Retinal pigment epithelial cell (primary cell): ENCODE data around the gene TBX1.

Experiments
- DNase-seq: peaks from one replicate; pipeline ENCODE4 v3.0.0-alpha.2; 2010; ENCODE audit warnings: low read depth
- H3K4me3 ChIP-seq: 2 replicates; pipeline ENCODE4 v1.5.1; 2011; ENCODE audit warnings: mild to moderate bottlenecking, low read length, control low read depth, moderate library complexity
- TF ChIP-seq, protein P1 (sequence below): conservative IDR thresholded peaks from 2 replicates; pipeline ENCODE4 v1.5.1; 2011; ENCODE audit warnings: low read depth, low read length, control low read depth, inconsistent platforms

The TBX1 gene

DNA sequence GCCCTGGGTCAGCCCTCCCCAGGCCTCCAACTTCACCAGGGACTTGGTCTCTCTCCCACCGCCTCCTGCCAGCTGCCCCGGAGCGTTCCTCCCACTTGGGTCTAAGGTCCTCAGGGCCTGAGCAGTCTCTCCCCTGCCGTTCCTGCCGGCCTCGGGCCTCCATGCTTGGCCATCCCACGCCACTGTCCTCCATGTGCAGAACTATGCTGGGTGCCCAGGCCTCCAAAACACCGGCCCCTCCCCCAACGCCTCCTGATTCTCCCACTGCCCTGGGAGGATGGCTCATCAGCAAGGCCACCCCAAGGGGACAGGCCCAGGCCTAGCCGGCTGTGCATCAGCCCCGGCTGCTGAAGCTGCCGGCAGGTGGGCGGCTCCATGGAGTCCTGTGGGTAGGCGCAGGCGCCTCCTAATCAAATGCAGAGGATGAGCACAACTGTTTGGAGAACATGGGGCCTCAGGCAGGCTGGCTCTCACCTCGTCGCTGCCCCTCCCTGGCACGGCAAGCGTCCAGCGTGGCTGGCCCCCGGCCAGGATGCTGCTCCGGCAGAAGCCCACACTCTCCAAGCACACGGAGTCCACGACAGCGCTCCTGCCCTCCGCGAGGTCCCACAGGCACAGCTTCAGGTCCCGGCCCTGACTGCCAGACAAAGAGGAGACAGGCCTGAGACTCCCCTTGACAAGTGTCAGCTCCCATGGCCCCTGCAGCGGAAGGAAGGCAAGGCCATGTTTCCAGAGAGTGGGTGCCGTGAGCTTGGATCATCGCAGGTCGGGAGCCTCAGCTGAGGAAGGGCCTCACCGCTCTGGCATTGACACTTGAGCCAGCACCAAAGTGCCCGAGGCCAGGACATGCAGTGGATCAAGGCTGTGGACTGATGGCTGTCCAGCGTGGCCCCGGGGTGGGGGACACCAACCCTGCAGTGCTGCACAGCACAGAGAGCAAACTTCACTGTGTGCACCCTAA lies 51.5 kb downstream of the TBX1 start:
- TF ChIP-seq, protein P1, sequence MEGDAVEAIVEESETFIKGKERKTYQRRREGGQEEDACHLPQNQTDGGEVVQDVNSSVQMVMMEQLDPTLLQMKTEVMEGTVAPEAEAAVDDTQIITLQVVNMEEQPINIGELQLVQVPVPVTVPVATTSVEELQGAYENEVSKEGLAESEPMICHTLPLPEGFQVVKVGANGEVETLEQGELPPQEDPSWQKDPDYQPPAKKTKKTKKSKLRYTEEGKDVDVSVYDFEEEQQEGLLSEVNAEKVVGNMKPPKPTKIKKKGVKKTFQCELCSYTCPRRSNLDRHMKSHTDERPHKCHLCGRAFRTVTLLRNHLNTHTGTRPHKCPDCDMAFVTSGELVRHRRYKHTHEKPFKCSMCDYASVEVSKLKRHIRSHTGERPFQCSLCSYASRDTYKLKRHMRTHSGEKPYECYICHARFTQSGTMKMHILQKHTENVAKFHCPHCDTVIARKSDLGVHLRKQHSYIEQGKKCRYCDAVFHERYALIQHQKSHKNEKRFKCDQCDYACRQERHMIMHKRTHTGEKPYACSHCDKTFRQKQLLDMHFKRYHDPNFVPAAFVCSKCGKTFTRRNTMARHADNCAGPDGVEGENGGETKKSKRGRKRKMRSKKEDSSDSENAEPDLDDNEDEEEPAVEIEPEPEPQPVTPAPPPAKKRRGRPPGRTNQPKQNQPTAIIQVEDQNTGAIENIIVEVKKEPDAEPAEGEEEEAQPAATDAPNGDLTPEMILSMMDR, result no peak
- no peak overlapping the region for H3K4me3 ChIP-seq
- no peak for DNase-seq

DNA sequence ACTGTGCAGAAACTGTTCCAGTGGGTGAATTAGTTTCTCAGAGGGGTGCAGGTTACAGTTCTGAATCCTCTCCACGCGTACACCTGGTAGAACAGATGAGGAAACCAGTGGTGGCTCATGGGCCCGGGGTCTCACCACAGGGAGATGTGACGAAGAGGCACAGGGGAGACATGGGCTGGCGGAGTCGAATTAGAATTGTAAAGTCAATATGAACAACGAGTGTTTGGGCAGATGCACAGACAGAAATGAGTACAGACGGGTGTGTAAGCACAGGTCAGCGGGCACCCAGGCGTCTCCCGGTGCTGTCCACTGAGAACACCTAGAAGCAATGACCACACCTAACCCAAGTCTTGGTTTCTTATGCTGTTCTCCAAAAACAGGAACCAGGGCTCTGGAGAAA lies 52.3 kb downstream of the TBX1 start:
- no peak for DNase-seq
- H3K4me3 ChIP-seq, result no peak overlapping the region
- TF ChIP-seq, protein P1, result no peak

GRCh38 chr22:19814428-19814827 lies 53.9 kb downstream of the TBX1 start:
- TF ChIP-seq, protein P1, result no peak
- no peak for DNase-seq

DNA sequence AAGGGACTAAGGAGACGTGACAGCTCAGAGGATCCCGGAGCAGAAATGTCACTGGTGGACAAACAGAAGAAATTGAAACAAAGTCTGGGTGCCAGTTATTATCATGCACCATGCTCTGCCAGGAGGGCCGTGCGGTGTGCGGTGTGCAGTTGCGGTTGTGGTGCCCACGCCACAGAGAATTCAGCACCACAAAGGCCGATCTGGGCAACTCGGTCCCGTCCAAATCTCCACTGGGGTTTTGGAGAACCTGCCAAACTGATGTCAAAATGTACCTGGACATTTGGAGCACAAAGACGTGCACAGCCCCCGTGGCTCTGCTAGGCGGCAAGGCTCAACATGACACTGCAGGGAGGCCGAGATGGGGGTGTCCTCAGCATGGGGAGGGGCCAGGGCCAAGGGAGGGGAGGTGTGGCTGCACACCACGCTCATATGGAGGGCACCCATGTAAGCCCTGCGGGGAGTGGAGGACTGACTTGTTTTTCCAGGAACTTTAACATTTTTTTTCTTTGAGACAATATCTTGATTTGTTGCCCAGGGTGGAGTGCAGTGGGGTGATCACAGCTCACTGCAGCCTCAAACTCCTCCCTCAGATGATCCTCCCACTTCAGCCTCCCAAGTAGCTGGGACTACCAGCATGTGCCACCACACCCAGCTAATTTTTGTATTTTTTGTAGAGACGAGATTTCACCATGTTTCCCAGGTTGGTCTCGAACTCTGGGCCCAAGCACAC lies 54.7 kb downstream of the TBX1 start:
- TF ChIP-seq, protein P1, result no peak
- no peak for DNase-seq

More at GRCh38 chr22:19814428-19814827, 53.9 kb downstream of the TBX1 start:
- H3K4me3 ChIP-seq, result no peak overlapping the region

GRCh38 chr22:19815823-19816290 lies 55.3 kb downstream of the TBX1 start:
- no peak for DNase-seq
- TF ChIP-seq, protein P1, result no peak
- H3K4me3 ChIP-seq, result no peak overlapping the region

More for the DNA sequence above, 54.7 kb downstream of the TBX1 start:
- no peak overlapping the region for H3K4me3 ChIP-seq

DNA sequence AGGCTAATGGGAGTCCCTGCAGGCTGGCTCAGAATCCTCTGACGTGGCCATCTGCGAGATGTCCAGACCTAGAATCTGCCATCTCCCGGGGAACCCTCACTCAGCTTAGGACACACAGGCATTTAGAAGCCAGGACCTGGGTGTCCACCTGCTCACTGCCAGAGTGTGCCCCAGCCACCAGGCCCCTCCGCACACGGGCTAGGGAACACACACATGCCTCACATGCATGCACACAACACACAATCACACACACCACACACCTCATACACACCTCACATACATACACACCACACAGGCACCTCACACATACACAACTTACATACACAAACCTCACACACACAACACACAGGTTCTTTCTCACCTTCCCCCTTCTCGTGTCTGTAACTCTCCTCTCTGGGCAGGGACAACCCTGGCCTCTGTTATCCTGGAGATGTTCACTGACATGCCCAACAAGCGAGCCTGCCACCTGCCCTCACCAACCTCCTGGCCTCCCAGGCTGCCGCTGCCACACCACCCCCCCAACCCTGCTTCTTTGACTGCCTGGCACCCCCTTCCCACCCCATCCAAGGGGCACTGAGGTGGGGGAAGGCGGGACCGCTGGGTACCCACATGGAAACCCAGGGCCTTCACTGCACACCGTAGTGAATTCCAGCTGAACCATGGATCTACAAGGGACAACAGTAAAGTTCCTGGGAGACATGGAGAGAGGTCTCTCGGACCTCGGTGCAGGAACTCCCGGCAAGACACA lies 56.0 kb downstream of the TBX1 start:
- no peak for DNase-seq
- TF ChIP-seq, protein P1, result no peak
- H3K4me3 ChIP-seq, result no peak overlapping the region
